H9 (cell line): Measurements from ENCODE around the gene TSC22D4. TPM values are rescaled to one million over a fixed set of nuclear protein-coding genes. Genes with fewer than 3 reads are reported as not detected.

Experiments
- DNase-seq: peaks from one replicate; pipeline ENCODE4 v3.0.0-alpha.2; 2017
- H2AFZ ChIP-seq: one replicate; pipeline ENCODE4 v1.6.1; 2013; ENCODE audit warnings: mild to moderate bottlenecking, low read length, control low read depth, moderate library complexity
- H2AK5ac ChIP-seq: 2 replicates; pipeline ENCODE4 v1.6.1; 2013; ENCODE audit warnings: low read length, control low read depth, mixed read lengths; ENCODE audit not compliant: insufficient read length
- H2BK120ac ChIP-seq: one replicate; pipeline ENCODE4 v1.6.1; 2013; ENCODE audit warnings: low read depth, mild to moderate bottlenecking, low read length, control low read depth, inconsistent platforms; ENCODE audit not compliant: poor library complexity, severe bottlenecking
- H2BK12ac ChIP-seq: 2 replicates; pipeline ENCODE4 v1.6.1; 2013; ENCODE audit warnings: low read length, control low read depth, mixed read lengths, low read depth; ENCODE audit not compliant: insufficient read length
- H2BK15ac ChIP-seq: 2 replicates; pipeline ENCODE4 v1.6.1; 2013; ENCODE audit warnings: low read depth, low read length, control low read depth
- H2BK20ac ChIP-seq: one replicate; pipeline ENCODE4 v1.6.1; 2013; ENCODE audit warnings: low read depth, mild to moderate bottlenecking, low read length, control low read depth, inconsistent platforms; ENCODE audit not compliant: poor library complexity, severe bottlenecking
- H2BK5ac ChIP-seq: 2 replicates; pipeline ENCODE4 v1.6.1; 2013; ENCODE audit warnings: low read length, control low read depth, mixed read lengths; ENCODE audit not compliant: insufficient read length
- H3K14ac ChIP-seq: 2 replicates; pipeline ENCODE4 v1.6.1; 2013; ENCODE audit warnings: low read length, control low read depth; ENCODE audit not compliant: insufficient read depth
- H3K18ac ChIP-seq: 2 replicates; pipeline ENCODE4 v1.6.1; 2013; ENCODE audit warnings: low read depth, mild to moderate bottlenecking, mixed read lengths, low read length, control low read depth; ENCODE audit not compliant: insufficient read length
- H3K23ac ChIP-seq: 2 replicates; pipeline ENCODE4 v1.6.1; 2013; ENCODE audit warnings: low read length, control low read depth, mixed read lengths, low read depth; ENCODE audit not compliant: insufficient read length
- H3K23me2 ChIP-seq: 2 replicates; pipeline ENCODE4 v1.6.1; 2013; ENCODE audit warnings: low read depth, mild to moderate bottlenecking, mixed read lengths, low read length, control low read depth; ENCODE audit not compliant: insufficient read length, poor library complexity, severe bottlenecking
- H3K27ac ChIP-seq: 2 replicates; pipeline ENCODE4 v1.5.1; 2013; ENCODE audit warnings: low read length, control low read depth, mixed read lengths, low read depth; ENCODE audit not compliant: insufficient read length
- H3K27me3 ChIP-seq: 2 replicates; pipeline ENCODE4 v1.6.1; 2013; ENCODE audit warnings: low read length, control low read depth, inconsistent platforms; ENCODE audit not compliant: insufficient read depth
- H3K4ac ChIP-seq: 2 replicates; pipeline ENCODE4 v1.6.1; 2013; ENCODE audit warnings: low read depth, mild to moderate bottlenecking, control low read depth, inconsistent platforms, low read length, moderate library complexity
- H3K4me1 ChIP-seq: 2 replicates; pipeline ENCODE4 v1.6.1; 2013; ENCODE audit warnings: low read length, control low read depth, inconsistent platforms; ENCODE audit not compliant: insufficient read depth
- H3K4me2 ChIP-seq: 2 replicates; pipeline ENCODE4 v1.6.1; 2013; ENCODE audit warnings: low read length, control low read depth, mixed read lengths; ENCODE audit not compliant: insufficient read length, insufficient read depth
- H3K56ac ChIP-seq: 2 replicates; pipeline ENCODE4 v1.6.1; 2013; ENCODE audit warnings: low read depth, mild to moderate bottlenecking, mixed read lengths, low read length, control low read depth; ENCODE audit not compliant: insufficient read length
- H3K79me1 ChIP-seq: 2 replicates; pipeline ENCODE4 v1.6.1; 2013; ENCODE audit warnings: low read depth, mild to moderate bottlenecking, moderate library complexity, low read length, control low read depth, inconsistent platforms; ENCODE audit not compliant: insufficient read depth, poor library complexity, severe bottlenecking
- H3K79me2 ChIP-seq: 2 replicates; pipeline ENCODE4 v1.6.1; 2013; ENCODE audit warnings: low read length, control low read depth, inconsistent platforms; ENCODE audit not compliant: insufficient read depth
- H3K9ac ChIP-seq: 2 replicates; pipeline ENCODE4 v1.6.1; 2013; ENCODE audit warnings: low read length, control low read depth, mixed read lengths; ENCODE audit not compliant: insufficient read length; ENCODE audit errors: extremely low read depth
- H3K9me3 ChIP-seq: one replicate; pipeline ENCODE4 v1.6.1; 2013; ENCODE audit warnings: low read depth, low read length, inconsistent platforms; ENCODE audit not compliant: control insufficient read depth
- H3T11ph ChIP-seq: one replicate; pipeline ENCODE4 v1.6.1; 2013; ENCODE audit warnings: mild to moderate bottlenecking, low read length, control low read depth, inconsistent platforms
- H4K20me1 ChIP-seq: one replicate; pipeline ENCODE4 v1.6.1; 2013; ENCODE audit not compliant: control insufficient read depth, insufficient read length, insufficient read depth
- H4K5ac ChIP-seq: 2 replicates; pipeline ENCODE4 v1.6.1; 2013; ENCODE audit warnings: low read depth, mild to moderate bottlenecking, mixed read lengths, low read length, control low read depth; ENCODE audit not compliant: insufficient read length
- H4K8ac ChIP-seq: replicated peaks from 2 replicates; pipeline ENCODE4 v1.6.1; 2013; ENCODE audit warnings: low read length, control low read depth, mixed read lengths, low read depth; ENCODE audit not compliant: insufficient read length
- H4K91ac ChIP-seq: 2 replicates; pipeline ENCODE4 v1.6.1; 2013; ENCODE audit warnings: low read depth, mild to moderate bottlenecking, moderate library complexity, mixed read lengths, low read length, control low read depth; ENCODE audit not compliant: insufficient read length
- H3K27ac Mint-ChIP-seq, 3 experiments: 2 replicates in 2 of 3; 3 replicates in 1 of 3; pipeline ENCODE4 v1.8.0; 2020 to 2021; ENCODE audit warnings: mixed read lengths in 3 of 3, mild to moderate bottlenecking in 1 of 3, moderate library complexity in 1 of 3
- H3K27me3 Mint-ChIP-seq: 2 replicates; pipeline ENCODE4 v1.8.0; 2021; ENCODE audit warnings: low read depth, mild to moderate bottlenecking, moderate library complexity, mixed read lengths
- H3K36me3 Mint-ChIP-seq, 3 experiments: 2 replicates in 2 of 3; 3 replicates in 1 of 3; pipeline ENCODE4 v1.8.0; 2020 to 2021; ENCODE audit warnings: low read depth in 3 of 3, mixed read lengths in 3 of 3; ENCODE audit not compliant: insufficient read depth in 1 of 3
- H3K4me1 Mint-ChIP-seq, 2 experiments: 2 replicates each; pipeline ENCODE4 v1.8.0; 2020; ENCODE audit warnings: mixed read lengths in 2 of 2
- H3K4me3 Mint-ChIP-seq, 2 experiments: 2 replicates in 1 of 2; 3 replicates in 1 of 2; pipeline ENCODE4 v1.8.0; 2020 to 2021; ENCODE audit warnings: mild to moderate bottlenecking in 2 of 2, mixed read lengths in 2 of 2, moderate library complexity in 1 of 2
- H3K9me3 Mint-ChIP-seq, 2 experiments: 2 replicates in 1 of 2; 3 replicates in 1 of 2; pipeline ENCODE4 v1.8.0; 2020; ENCODE audit warnings: mild to moderate bottlenecking in 2 of 2, mixed read lengths in 2 of 2, moderate library complexity in 1 of 2
- CTCF ChIP-seq: fragments of 200-600 bp; sonication (generic); conservative IDR thresholded peaks from 3 replicates; pipeline ENCODE4 v1.8.0; 2021; ENCODE audit warnings: antibody characterized with exemption, mild to moderate bottlenecking
- WGBS: extraction: QIAGEN DNeasy Blood & Tissue Kit; methylation state at CpG from one replicate; pipeline ENCODE4 v1.1.7; 2013; ENCODE audit warnings: missing lambda C conversion rate, low lambda C conversion rate, mixed read lengths; ENCODE audit not compliant: insufficient read length; ENCODE audit errors: extremely low coverage; 5-methylcytosine and 5-hydroxymethylcytosine counted together
- total RNA-seq: library from RNA; stranded (reverse); gene quantifications from 2 replicates; pipeline ENCODE4 v1.2.1, GENCODE V29; 2021

The TSC22D4 gene
- total RNA-seq, 1 experiment from 2014 or later = 17.5 TPM

DNA sequence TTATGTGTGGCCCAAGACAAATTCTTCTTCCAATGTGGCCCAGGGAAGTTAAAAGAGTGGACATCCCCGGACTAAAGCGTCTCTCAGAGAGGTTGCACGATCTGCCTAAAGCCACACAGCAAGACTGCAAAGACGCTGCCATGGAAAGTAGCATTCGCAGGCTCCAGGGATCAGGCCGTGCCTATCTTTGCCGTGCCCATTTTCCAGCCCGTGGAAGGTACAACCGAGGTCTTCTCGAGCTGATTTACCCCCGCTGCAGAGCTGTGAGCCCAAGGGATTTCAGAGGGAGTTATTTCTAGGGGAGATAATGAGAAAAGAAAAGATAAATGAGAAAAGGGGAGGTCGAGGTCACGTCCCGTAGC, 3.7 kb upstream of the TSC22D4 start:
- Histone ChIP-seq H2BK5ac (no peak overlapping the region), H2AK5ac (no peak overlapping the region), H3K4me2 (peak overlapping the region; percentile 27), H3K27me3 (no peaks in the 10 kb centered on the region), H3T11ph (no peak overlapping the region), H4K8ac (no peak overlapping the region), H3K4me1 (no peaks in the 10 kb centered on the region; the same call in 1 of the 2 replicates), H3K9ac (no peak overlapping the region), H3K18ac (no peak overlapping the region), H4K91ac (no peak overlapping the region), H2BK20ac (no peak overlapping the region), H3K23me2 (peaks cover 13% of the 10 kb centered on the region), H3K4ac (no peak overlapping the region), H4K20me1 (no peaks in the 10 kb centered on the region), H4K5ac (no peak overlapping the region), H3K27ac (no peak overlapping the region), H3K14ac (no peak overlapping the region), H3K23ac (no peak overlapping the region), H3K79me2 (no peaks in the 10 kb centered on the region), H2AFZ (no peak overlapping the region), H3K79me1 (no peaks in the 10 kb centered on the region), H2BK120ac (no peak overlapping the region), H3K56ac (no peak overlapping the region), H2BK12ac (no peak overlapping the region), H3K9me3 (no peaks in the 10 kb centered on the region), H2BK15ac (no peak overlapping the region)
- Mint-ChIP-seq H3K27me3 (no peaks in the 10 kb centered on the region), H3K36me3 (0 out of 7 replicates have a peak, but pooled peaks cover 0 to 4% (median 0%) of the 10 kb centered on the region in 3 experiments), H3K4me1 (peaks cover 24 to 41% of the 10 kb centered on the region in 2 experiments), H3K27ac (peak overlapping the region in 2 of 3 experiments; percentile 70 to 77; a peak in 2 of 7 replicates), H3K9me3 (peaks cover 0 to 2% of the 10 kb centered on the region in 2 experiments; a peak in 2 of 5 replicates), H3K4me3 (peak overlapping the region; percentile 70 to 86)
- WGBS = no CpG with 5 or more reads among the region's 14 CpGs
- TF ChIP-seq CTCF = no peak
- DNase-seq = no peak
